ENCODE data around the gene KRT85.
"Not testable (repeated sequence)": the region's sequence is repeated elsewhere in the genome, so short reads cannot be mapped to it uniquely, and the experiment has no call there.

KRT85 gene

DNA sequence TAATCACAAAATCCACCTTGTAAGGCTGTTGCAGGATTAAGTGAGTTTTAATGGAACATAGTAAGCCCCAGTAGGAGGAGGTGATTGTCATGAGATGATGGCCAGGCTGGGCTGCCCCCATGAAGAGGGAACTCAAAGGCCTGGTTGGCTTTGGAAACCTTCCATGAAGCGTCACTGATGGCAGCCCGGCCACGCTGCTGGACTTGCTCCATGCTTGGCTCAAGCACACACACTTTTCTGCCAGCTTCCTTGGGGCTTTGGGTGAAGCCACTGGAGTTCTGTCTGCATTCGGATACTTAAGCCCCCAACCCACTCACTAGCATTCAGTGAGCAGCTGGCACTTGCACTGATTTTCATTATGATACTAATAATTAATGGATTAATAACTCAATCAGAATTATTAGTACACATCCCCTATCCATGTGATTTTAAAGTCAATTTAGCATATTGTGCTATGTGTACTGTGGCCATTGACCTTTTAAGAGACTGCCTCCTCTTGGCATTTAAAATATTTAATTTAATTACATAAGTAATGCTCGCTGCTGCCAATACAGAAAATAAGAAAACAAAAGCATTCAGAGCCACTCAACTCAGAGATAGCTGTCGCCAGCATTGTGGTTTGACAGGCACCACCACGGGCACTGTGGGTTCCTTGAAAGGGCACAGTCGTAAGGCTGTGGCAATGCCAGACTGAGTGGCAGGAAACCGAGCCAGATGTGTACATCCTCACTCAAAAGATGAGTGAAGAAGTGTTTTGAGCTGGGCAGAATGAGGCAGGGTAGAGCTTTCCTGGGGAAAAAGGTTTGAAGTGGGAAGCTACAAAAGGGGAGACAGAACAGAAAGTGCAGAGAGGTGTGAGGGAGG lies 15.9 kb downstream of the KRT85 start:
- Histone ChIP-seq H3K27me3 (ENCODE audit: control insufficient read depth, insufficient read depth, low read length, poor library complexity, severe bottlenecking) (no peaks in the 10 kb centered on the region), H3K27ac (ENCODE audit: insufficient read depth, low read depth, low read length, poor library complexity, severe bottlenecking) (no peak overlapping the region)

DNA sequence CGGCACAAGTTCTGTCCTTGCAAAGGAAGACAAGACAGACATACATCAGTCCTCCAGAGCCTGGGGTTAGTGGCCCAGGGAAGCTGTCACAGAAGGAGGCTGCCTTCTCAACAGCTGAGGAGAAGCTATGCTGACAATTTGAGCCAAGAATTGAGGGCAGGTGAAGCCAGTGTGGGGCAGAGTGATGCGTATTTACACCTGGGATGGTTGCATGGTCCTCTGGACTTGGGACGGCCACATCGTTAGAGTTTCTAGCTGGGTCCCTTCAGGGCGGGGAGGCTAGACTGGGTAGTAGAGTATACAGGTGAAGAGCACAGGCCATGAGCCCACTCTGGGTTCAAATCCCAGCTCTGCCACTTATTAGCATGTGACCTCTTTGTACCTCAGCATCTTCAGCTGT lies 16.5 kb downstream of the KRT85 start:
- WGBS, 2 experiments: 88 to 98% methylated on average over 5 of the region's 5 CpGs
- Histone ChIP-seq H3K36me3 (ENCODE audit: control insufficient read depth, insufficient read depth, low read length) (no peaks in the 10 kb centered on the region), H3K4me1 (ENCODE audit: control insufficient read depth, insufficient read depth, low read length) (no peaks in the 10 kb centered on the region), H3K4me3 (ENCODE audit: insufficient read depth, low read depth, low read length) (no peak overlapping the region), H3K9me3 (ENCODE audit: control insufficient read depth, low read length) (no peaks in the 10 kb centered on the region), H3K27me3 (ENCODE audit: control insufficient read depth, insufficient read depth, low read length, poor library complexity, severe bottlenecking) (no peaks in the 10 kb centered on the region), H3K27ac (ENCODE audit: insufficient read depth, low read depth, low read length, poor library complexity, severe bottlenecking) (no peak overlapping the region)

More for the DNA sequence above, 15.9 kb downstream of the KRT85 start:
- H3K36me3 ChIP-seq (ENCODE audit: control insufficient read depth, insufficient read depth, low read length): no peaks in the 10 kb centered on the region
- H3K9me3 ChIP-seq (ENCODE audit: control insufficient read depth, low read length): no peaks in the 10 kb centered on the region
- no peak overlapping the region for H3K4me3 ChIP-seq (ENCODE audit: insufficient read depth, low read depth, low read length)
- 92 to 93% methylated on average over 9 of the region's 9 CpGs for WGBS, 2 experiments
- H3K4me1 ChIP-seq (ENCODE audit: control insufficient read depth, insufficient read depth, low read length): no peaks in the 10 kb centered on the region

GRCh38 chr12:52350021-52350620 lies 17.2 kb downstream of the KRT85 start:
- Histone ChIP-seq H3K9me3 (ENCODE audit: control insufficient read depth, low read length) (no peaks in the 10 kb centered on the region), H3K27me3 (ENCODE audit: control insufficient read depth, insufficient read depth, low read length, poor library complexity, severe bottlenecking) (no peaks in the 10 kb centered on the region), H3K4me1 (ENCODE audit: control insufficient read depth, insufficient read depth, low read length) (no peaks in the 10 kb centered on the region), H3K36me3 (ENCODE audit: control insufficient read depth, insufficient read depth, low read length) (no peaks in the 10 kb centered on the region), H3K4me3 (ENCODE audit: insufficient read depth, low read depth, low read length) (no peak overlapping the region), H3K27ac (ENCODE audit: insufficient read depth, low read depth, low read length, poor library complexity, severe bottlenecking) (no peak overlapping the region)
- WGBS, 2 experiments: 93 to 94% methylated on average over 8 of the region's 8 CpGs

GRCh38 chr12:52349196-52349595 lies 18.1 kb downstream of the KRT85 start:
- Histone ChIP-seq H3K4me3 (ENCODE audit: insufficient read depth, low read depth, low read length) (no peak overlapping the region), H3K4me1 (ENCODE audit: control insufficient read depth, insufficient read depth, low read length) (no peaks in the 10 kb centered on the region), H3K9me3 (ENCODE audit: control insufficient read depth, low read length) (no peaks in the 10 kb centered on the region), H3K36me3 (ENCODE audit: control insufficient read depth, insufficient read depth, low read length) (no peaks in the 10 kb centered on the region), H3K27me3 (ENCODE audit: control insufficient read depth, insufficient read depth, low read length, poor library complexity, severe bottlenecking) (no peaks in the 10 kb centered on the region), H3K27ac (ENCODE audit: insufficient read depth, low read depth, low read length, poor library complexity, severe bottlenecking) (no peak overlapping the region)
- 93 to 94% methylated on average over 6 of the region's 6 CpGs for WGBS, 2 experiments

DNA sequence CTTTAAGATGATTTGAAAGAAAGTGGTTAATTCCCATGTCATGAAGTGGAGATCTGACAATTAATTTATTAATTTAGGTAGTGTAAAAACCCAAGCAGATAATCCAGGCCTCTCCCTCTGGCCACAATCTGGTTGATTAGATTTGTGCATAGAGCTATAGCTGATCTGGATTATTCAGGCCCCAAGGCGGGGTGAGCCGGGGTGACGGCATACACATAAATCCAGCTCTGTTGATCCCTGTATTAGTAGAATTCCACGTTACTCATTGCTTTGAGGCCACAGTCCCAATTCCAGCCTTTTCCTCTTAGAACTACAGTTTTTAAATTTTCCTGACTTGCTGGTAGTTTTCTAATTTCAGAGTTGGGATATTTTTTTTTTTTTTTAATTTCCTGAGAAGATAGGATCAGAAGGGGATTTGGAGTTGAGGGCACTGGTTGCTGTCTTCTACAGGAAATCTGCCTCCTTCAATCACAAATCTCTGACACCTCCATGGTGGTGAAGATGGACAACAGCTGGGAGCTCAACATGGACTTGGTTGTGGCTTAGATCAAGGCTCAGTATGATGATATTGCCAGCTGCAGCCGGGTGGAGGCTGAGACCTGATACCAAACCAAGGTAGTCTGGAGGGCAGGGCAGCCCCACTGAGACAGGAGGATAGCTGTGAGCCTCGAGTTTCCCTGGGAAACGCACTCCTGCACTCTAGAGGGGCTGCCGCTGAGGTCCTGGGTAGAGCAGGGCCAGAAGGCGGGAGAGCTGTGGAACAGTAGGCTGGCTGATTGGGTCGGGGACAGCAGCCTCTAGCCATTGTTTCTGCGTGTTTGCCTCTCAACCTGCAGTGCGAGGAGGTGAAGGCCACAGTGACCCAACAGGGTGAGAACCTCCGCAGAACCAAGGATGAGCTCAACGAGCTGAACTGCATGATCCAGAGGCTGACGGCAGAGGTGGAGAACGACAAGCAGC lies 19.4 kb downstream of the KRT85 start:
- H3K9me3 ChIP-seq (ENCODE audit: control insufficient read depth, low read length): no peaks in the 10 kb centered on the region
- H3K4me3 ChIP-seq (ENCODE audit: insufficient read depth, low read depth, low read length): no peak overlapping the region
- H3K27ac ChIP-seq (ENCODE audit: insufficient read depth, low read depth, low read length, poor library complexity, severe bottlenecking): no peak overlapping the region
- no peaks in the 10 kb centered on the region for H3K36me3 ChIP-seq (ENCODE audit: control insufficient read depth, insufficient read depth, low read length)
- WGBS, 2 experiments: 75 to 77% methylated on average over 16 of the region's 16 CpGs
- H3K4me1 ChIP-seq (ENCODE audit: control insufficient read depth, insufficient read depth, low read length): no peaks in the 10 kb centered on the region
- no peaks in the 10 kb centered on the region for H3K27me3 ChIP-seq (ENCODE audit: control insufficient read depth, insufficient read depth, low read length, poor library complexity, severe bottlenecking)

- 82 to 84% methylated on average over 9 of the region's 9 CpGs for WGBS, 2 experiments
Measured at GRCh38 chr12:52347016-52347415, 20.3 kb downstream of the KRT85 start.

DNA sequence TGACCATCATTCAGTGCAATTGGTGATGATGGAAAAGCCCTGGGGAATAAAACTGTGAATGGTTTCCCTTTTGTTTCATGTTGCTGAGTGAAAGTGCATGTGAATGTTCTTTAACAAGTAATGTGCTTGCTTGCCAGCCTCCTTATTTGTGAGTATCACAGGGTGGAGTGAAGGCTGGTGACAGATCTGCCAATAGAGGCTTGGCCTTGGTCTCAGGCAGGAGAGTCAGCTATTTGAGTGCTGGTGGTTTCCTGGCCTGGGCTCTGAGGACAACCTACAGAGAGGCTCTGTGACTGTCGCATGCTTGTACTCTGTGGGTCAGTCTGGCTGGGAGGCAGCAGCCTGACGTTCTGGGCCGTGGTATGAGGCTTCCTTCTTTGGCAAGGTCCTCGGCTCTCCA lies 20.7 kb downstream of the KRT85 start:
- Histone ChIP-seq H3K27me3 (ENCODE audit: control insufficient read depth, insufficient read depth, low read length, poor library complexity, severe bottlenecking) (no peaks in the 10 kb centered on the region), H3K27ac (ENCODE audit: insufficient read depth, low read depth, low read length, poor library complexity, severe bottlenecking) (no peak overlapping the region), H3K4me1 (ENCODE audit: control insufficient read depth, insufficient read depth, low read length) (no peaks in the 10 kb centered on the region), H3K36me3 (ENCODE audit: control insufficient read depth, insufficient read depth, low read length) (no peaks in the 10 kb centered on the region), H3K4me3 (ENCODE audit: insufficient read depth, low read depth, low read length) (no peak overlapping the region), H3K9me3 (ENCODE audit: control insufficient read depth, low read length) (no peaks in the 10 kb centered on the region)
- WGBS, 2 experiments: 60 to 63% methylated on average over 4 of the region's 4 CpGs

More at GRCh38 chr12:52347016-52347415, 20.3 kb downstream of the KRT85 start:
- Histone ChIP-seq H3K4me3 (ENCODE audit: insufficient read depth, low read depth, low read length) (no peak overlapping the region), H3K36me3 (ENCODE audit: control insufficient read depth, insufficient read depth, low read length) (no peaks in the 10 kb centered on the region), H3K4me1 (ENCODE audit: control insufficient read depth, insufficient read depth, low read length) (no peaks in the 10 kb centered on the region), H3K9me3 (ENCODE audit: control insufficient read depth, low read length) (no peaks in the 10 kb centered on the region), H3K27ac (ENCODE audit: insufficient read depth, low read depth, low read length, poor library complexity, severe bottlenecking) (no peak overlapping the region), H3K27me3 (ENCODE audit: control insufficient read depth, insufficient read depth, low read length, poor library complexity, severe bottlenecking) (no peaks in the 10 kb centered on the region)

- H3K27ac ChIP-seq (ENCODE audit: insufficient read depth, low read depth, low read length, poor library complexity, severe bottlenecking); H3K27me3 ChIP-seq (ENCODE audit: control insufficient read depth, insufficient read depth, low read length, poor library complexity, severe bottlenecking); H3K9me3 ChIP-seq (ENCODE audit: control insufficient read depth, low read length); H3K4me3 ChIP-seq (ENCODE audit: insufficient read depth, low read depth, low read length); H3K4me1 ChIP-seq (ENCODE audit: control insufficient read depth, insufficient read depth, low read length); H3K36me3 ChIP-seq (ENCODE audit: control insufficient read depth, insufficient read depth, low read length): not testable (repeated sequence)
- WGBS, 2 experiments: 94 to 96% methylated on average over 5 to 8 of the region's 8 CpGs
Measured at GRCh38 chr12:52345041-52345440, 22.2 kb downstream of the KRT85 start.

- Histone ChIP-seq H3K9me3 (ENCODE audit: control insufficient read depth, low read length) (no peaks in the 10 kb centered on the region), H3K4me1 (ENCODE audit: control insufficient read depth, insufficient read depth, low read length) (no peaks in the 10 kb centered on the region), H3K27ac (ENCODE audit: insufficient read depth, low read depth, low read length, poor library complexity, severe bottlenecking) (no peak overlapping the region), H3K4me3 (ENCODE audit: insufficient read depth, low read depth, low read length) (no peak overlapping the region), H3K36me3 (ENCODE audit: control insufficient read depth, insufficient read depth, low read length) (no peaks in the 10 kb centered on the region), H3K27me3 (ENCODE audit: control insufficient read depth, insufficient read depth, low read length, poor library complexity, severe bottlenecking) (no peaks in the 10 kb centered on the region)
- 94 to 95% methylated on average over 12 of the region's 12 CpGs for WGBS, 2 experiments
Measured at GRCh38 chr12:52344111-52344510, 23.2 kb downstream of the KRT85 start.

DNA sequence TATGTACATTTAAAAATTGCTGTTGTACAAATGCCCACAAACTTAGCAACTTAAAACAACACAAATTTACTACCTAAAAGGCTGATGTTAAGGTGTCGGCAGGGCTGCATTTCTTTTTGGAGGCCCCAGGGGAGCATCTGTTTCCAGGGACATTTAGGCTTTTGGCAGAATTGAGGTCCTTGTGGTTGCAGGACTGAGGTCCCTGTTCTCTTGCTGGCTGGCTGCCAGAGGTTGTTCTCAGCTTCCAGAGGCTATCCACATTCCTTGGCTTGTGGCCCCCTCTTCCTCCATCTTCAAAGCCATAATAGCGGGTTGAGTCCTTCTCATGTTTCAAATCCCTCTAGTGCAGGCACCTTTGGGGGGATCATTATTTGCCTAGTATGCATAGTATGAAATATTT lies 23.7 kb downstream of the KRT85 start:
- Histone ChIP-seq H3K27me3 (ENCODE audit: control insufficient read depth, insufficient read depth, low read length, poor library complexity, severe bottlenecking) (no peaks in the 10 kb centered on the region), H3K4me1 (ENCODE audit: control insufficient read depth, insufficient read depth, low read length) (no peaks in the 10 kb centered on the region), H3K9me3 (ENCODE audit: control insufficient read depth, low read length) (no peaks in the 10 kb centered on the region), H3K36me3 (ENCODE audit: control insufficient read depth, insufficient read depth, low read length) (no peaks in the 10 kb centered on the region), H3K27ac (ENCODE audit: insufficient read depth, low read depth, low read length, poor library complexity, severe bottlenecking) (no peak overlapping the region), H3K4me3 (ENCODE audit: insufficient read depth, low read depth, low read length) (no peak overlapping the region)
- WGBS, 2 experiments: 82 to 99% methylated on average over 2 of the region's 2 CpGs
